ENCODE results near the gene DHRSX.
"Not testable (repeated sequence)": the region's sequence is repeated elsewhere in the genome, so short reads cannot be mapped to it uniquely, and the experiment has no call there.

DNA sequence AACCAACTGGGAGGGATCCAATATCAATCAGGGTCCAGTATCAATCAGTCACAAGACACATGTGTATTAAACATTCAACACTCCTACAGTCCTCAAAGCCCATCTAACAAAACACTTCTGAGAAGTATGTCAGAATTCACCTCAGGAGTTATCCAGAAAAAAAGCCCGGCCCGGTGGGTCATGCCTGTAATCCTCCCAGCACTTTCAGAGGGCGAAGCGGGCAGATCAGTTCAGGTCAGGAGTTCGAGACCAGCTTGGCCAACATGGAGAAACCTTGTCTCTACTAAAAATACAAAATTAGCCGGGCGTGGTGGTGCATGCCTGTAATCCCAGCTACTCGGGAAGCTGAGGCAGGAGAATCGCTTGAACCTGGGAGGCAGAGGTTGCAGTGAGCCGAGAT lies 229.2 kb downstream of the DHRSX start:
- TF ChIP-seq, protein P1, sequence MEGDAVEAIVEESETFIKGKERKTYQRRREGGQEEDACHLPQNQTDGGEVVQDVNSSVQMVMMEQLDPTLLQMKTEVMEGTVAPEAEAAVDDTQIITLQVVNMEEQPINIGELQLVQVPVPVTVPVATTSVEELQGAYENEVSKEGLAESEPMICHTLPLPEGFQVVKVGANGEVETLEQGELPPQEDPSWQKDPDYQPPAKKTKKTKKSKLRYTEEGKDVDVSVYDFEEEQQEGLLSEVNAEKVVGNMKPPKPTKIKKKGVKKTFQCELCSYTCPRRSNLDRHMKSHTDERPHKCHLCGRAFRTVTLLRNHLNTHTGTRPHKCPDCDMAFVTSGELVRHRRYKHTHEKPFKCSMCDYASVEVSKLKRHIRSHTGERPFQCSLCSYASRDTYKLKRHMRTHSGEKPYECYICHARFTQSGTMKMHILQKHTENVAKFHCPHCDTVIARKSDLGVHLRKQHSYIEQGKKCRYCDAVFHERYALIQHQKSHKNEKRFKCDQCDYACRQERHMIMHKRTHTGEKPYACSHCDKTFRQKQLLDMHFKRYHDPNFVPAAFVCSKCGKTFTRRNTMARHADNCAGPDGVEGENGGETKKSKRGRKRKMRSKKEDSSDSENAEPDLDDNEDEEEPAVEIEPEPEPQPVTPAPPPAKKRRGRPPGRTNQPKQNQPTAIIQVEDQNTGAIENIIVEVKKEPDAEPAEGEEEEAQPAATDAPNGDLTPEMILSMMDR (conservative IDR thresholded peaks at IDR 0.05; ENCODE audit: low read depth, low read length) = not testable (repeated sequence)
- not testable (repeated sequence) for TF ChIP-seq EZH2phosphoT487 (IDR thresholded peaks at IDR 0.05; ENCODE audit: borderline replicate concordance, low read length); EZH2 (IDR thresholded peaks at IDR 0.05; ENCODE audit: low read length, unreplicated experiment)

All from PC-3 (cell line).